ENCODE measurements around the gene ZNF366.

The ZNF366 gene

GRCh38 chr5:72455476-72455875, 51.7 kb downstream of the ZNF366 start:
- no peak for DNase-seq
- in situ Hi-C loops (cut with MboI; ENCODE audit: low pct_unique_long_range_greater_than_20kb, low sequenced_read_pairs) = no loop called here

GRCh38 chr5:72454996-72455395, 52.2 kb downstream of the ZNF366 start:
- DNase-seq = no peak
- in situ Hi-C loops (cut with MboI; ENCODE audit: low pct_unique_long_range_greater_than_20kb, low sequenced_read_pairs) = no loop called here

GRCh38 chr5:72453246-72453775, 53.9 kb downstream of the ZNF366 start:
- in situ Hi-C loops (cut with MboI; ENCODE audit: low pct_unique_long_range_greater_than_20kb, low sequenced_read_pairs) = no loop called here
- no peak for DNase-seq

GRCh38 chr5:72452515-72453245, 54.5 kb downstream of the ZNF366 start:
- in situ Hi-C loops (cut with MboI; ENCODE audit: low pct_unique_long_range_greater_than_20kb, low sequenced_read_pairs) = no loop called here
- DNase-seq = no peak

GRCh38 chr5:72451741-72452505, 55.3 kb downstream of the ZNF366 start:
- in situ Hi-C loops (cut with MboI; ENCODE audit: low pct_unique_long_range_greater_than_20kb, low sequenced_read_pairs) = no loop called here
- DNase-seq = peak; percentile 45

- in situ Hi-C loops (cut with MboI; ENCODE audit: low pct_unique_long_range_greater_than_20kb, low sequenced_read_pairs) = no loop called here
Observed at GRCh38 chr5:72448368-72448767, 58.8 kb downstream of the ZNF366 start.

GRCh38 chr5:72447751-72448150, 59.5 kb downstream of the ZNF366 start:
- in situ Hi-C loops (cut with MboI; ENCODE audit: low pct_unique_long_range_greater_than_20kb, low sequenced_read_pairs) = no loop called here
- no peak for DNase-seq

More at GRCh38 chr5:72448368-72448767, 58.8 kb downstream of the ZNF366 start:
- DNase-seq = no peak

- in situ Hi-C loops (cut with MboI; ENCODE audit: low pct_unique_long_range_greater_than_20kb, low sequenced_read_pairs) = no loop called here
- no peak for DNase-seq
Observed at GRCh38 chr5:72445969-72446368, 61.2 kb downstream of the ZNF366 start.

GRCh38 chr5:72443883-72444282, 63.3 kb downstream of the ZNF366 start:
- in situ Hi-C loops (cut with MboI; ENCODE audit: low pct_unique_long_range_greater_than_20kb, low sequenced_read_pairs) = no loop called here
- no peak for DNase-seq

- DNase-seq = no peak
- in situ Hi-C loops (cut with MboI; ENCODE audit: low pct_unique_long_range_greater_than_20kb, low sequenced_read_pairs) = no loop called here
Observed at GRCh38 chr5:72441862-72442540, 65.2 kb downstream of the ZNF366 start.

- DNase-seq = no peak
- in situ Hi-C loops (cut with MboI; ENCODE audit: low pct_unique_long_range_greater_than_20kb, low sequenced_read_pairs) = no loop called here
Observed at GRCh38 chr5:72441094-72441723, 66.0 kb downstream of the ZNF366 start.

- no peak for DNase-seq
- in situ Hi-C loops (cut with MboI; ENCODE audit: low pct_unique_long_range_greater_than_20kb, low sequenced_read_pairs) = no loop called here
Observed at GRCh38 chr5:72440207-72440638, 67.0 kb downstream of the ZNF366 start.

- in situ Hi-C loops (cut with MboI; ENCODE audit: low pct_unique_long_range_greater_than_20kb, low sequenced_read_pairs) = no loop called here
- no peak for DNase-seq
Observed at GRCh38 chr5:72439192-72439591, 68.0 kb downstream of the ZNF366 start.

- in situ Hi-C loops (cut with MboI; ENCODE audit: low pct_unique_long_range_greater_than_20kb, low sequenced_read_pairs) = no loop called here
- no peak for DNase-seq
Observed at GRCh38 chr5:72438141-72438540, 69.1 kb downstream of the ZNF366 start.

GRCh38 chr5:72436796-72437471, 70.3 kb downstream of the ZNF366 start:
- no peak for DNase-seq
- in situ Hi-C loops (cut with MboI; ENCODE audit: low pct_unique_long_range_greater_than_20kb, low sequenced_read_pairs) = no loop called here

- in situ Hi-C loops (cut with MboI; ENCODE audit: low pct_unique_long_range_greater_than_20kb, low sequenced_read_pairs) = no loop called here
- no peak for DNase-seq
Observed at GRCh38 chr5:72434781-72435437, 72.3 kb downstream of the ZNF366 start.

GRCh38 chr5:72434056-72434780, 73.0 kb downstream of the ZNF366 start:
- in situ Hi-C loops (cut with MboI; ENCODE audit: low pct_unique_long_range_greater_than_20kb, low sequenced_read_pairs) = no loop called here
- DNase-seq = no peak

GRCh38 chr5:72433522-72433921, 73.7 kb downstream of the ZNF366 start:
- in situ Hi-C loops (cut with MboI; ENCODE audit: low pct_unique_long_range_greater_than_20kb, low sequenced_read_pairs) = no loop called here

More at GRCh38 chr5:72433522-72433921, 73.7 kb downstream of the ZNF366 start:
- no peak for DNase-seq
